ENCODE results near the gene PAM.

DNA sequence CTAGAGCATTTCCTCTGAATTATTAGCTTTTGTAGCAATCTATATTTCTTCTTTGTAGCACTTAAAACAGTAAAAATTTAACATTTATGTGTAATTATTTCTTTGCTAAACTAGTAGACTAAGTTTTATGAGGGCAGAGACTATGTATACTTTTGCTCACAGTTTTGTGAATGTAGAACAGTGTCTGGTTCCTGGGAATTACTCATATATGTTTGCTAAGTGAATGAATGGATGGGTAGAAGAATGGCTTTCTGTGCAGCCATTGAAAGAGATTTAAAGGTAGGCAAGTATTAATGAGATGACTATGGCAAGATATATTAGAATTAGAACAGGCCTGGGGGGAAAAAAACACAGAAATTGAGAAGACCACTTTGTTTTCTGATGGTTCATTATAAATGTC is 140.1 kb downstream of the PAM start:
- TF ChIP-seq, protein P1, sequence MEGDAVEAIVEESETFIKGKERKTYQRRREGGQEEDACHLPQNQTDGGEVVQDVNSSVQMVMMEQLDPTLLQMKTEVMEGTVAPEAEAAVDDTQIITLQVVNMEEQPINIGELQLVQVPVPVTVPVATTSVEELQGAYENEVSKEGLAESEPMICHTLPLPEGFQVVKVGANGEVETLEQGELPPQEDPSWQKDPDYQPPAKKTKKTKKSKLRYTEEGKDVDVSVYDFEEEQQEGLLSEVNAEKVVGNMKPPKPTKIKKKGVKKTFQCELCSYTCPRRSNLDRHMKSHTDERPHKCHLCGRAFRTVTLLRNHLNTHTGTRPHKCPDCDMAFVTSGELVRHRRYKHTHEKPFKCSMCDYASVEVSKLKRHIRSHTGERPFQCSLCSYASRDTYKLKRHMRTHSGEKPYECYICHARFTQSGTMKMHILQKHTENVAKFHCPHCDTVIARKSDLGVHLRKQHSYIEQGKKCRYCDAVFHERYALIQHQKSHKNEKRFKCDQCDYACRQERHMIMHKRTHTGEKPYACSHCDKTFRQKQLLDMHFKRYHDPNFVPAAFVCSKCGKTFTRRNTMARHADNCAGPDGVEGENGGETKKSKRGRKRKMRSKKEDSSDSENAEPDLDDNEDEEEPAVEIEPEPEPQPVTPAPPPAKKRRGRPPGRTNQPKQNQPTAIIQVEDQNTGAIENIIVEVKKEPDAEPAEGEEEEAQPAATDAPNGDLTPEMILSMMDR (IDR thresholded peaks at IDR 0.05; ENCODE audit: insufficient read depth, low read length) = no peak
- no peak for TF ChIP-seq POLR2AphosphoS5 (IDR thresholded peaks at IDR 0.05; ENCODE audit: low read depth)
- TF ChIP-seq GABPA (IDR thresholded peaks at IDR 0.05; ENCODE audit: low read depth) = no peak
- TF ChIP-seq, protein P2, sequence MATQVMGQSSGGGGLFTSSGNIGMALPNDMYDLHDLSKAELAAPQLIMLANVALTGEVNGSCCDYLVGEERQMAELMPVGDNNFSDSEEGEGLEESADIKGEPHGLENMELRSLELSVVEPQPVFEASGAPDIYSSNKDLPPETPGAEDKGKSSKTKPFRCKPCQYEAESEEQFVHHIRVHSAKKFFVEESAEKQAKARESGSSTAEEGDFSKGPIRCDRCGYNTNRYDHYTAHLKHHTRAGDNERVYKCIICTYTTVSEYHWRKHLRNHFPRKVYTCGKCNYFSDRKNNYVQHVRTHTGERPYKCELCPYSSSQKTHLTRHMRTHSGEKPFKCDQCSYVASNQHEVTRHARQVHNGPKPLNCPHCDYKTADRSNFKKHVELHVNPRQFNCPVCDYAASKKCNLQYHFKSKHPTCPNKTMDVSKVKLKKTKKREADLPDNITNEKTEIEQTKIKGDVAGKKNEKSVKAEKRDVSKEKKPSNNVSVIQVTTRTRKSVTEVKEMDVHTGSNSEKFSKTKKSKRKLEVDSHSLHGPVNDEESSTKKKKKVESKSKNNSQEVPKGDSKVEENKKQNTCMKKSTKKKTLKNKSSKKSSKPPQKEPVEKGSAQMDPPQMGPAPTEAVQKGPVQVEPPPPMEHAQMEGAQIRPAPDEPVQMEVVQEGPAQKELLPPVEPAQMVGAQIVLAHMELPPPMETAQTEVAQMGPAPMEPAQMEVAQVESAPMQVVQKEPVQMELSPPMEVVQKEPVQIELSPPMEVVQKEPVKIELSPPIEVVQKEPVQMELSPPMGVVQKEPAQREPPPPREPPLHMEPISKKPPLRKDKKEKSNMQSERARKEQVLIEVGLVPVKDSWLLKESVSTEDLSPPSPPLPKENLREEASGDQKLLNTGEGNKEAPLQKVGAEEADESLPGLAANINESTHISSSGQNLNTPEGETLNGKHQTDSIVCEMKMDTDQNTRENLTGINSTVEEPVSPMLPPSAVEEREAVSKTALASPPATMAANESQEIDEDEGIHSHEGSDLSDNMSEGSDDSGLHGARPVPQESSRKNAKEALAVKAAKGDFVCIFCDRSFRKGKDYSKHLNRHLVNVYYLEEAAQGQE (IDR thresholded peaks at IDR 0.05; ENCODE audit: insufficient replicate concordance, low read depth) = no peak
- no peak for TF ChIP-seq SPI1 (IDR thresholded peaks at IDR 0.05; ENCODE audit: borderline replicate concordance, low read depth)
